OCI-LY3 (cell line): ENCODE data around the gene TMCC1.

ENCODE experiments used
- EZH2phosphoT487 ChIP-seq: fragments of 200-600 bp; shearing (Covaris generic); IDR thresholded peaks from 2 replicates; pipeline ENCODE4 v1.6.1; 2018; ENCODE audit warnings: antibody characterized with exemption, mixed run types, low read depth
- TF ChIP-seq, protein P1 (sequence below): fragments of 200-600, 300-600 bp; sonication (generic); IDR thresholded peaks from 2 replicates; pipeline ENCODE4 v1.5.1; 2014; ENCODE audit warnings: antibody characterized with exemption, low read length, low read depth

DNA sequence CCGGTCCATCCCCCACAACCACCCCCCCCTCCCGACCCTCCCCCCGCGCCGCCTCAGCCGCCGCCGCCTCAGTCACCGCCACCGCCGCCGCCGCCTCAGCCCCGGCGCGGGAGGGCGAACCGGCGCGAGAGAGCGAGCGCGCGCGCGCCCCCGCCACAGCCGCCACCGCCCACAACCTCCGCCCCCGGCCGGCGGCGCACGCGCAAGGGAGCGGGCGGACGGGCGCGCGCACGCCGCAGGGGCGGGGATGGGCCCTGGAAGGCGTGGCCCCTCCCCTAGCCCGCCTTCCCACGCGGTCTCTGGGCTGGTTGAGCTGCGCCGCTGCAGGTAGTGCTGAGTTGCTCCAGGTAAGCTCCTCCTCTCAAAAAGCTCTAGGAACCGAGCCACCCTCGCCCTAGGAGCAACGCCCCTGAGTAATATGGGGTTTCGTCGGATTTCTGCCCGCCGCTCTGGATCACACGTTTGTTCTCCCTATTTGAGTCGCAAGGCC lies at the start of gene TMCC1:
- TF ChIP-seq, protein P1, sequence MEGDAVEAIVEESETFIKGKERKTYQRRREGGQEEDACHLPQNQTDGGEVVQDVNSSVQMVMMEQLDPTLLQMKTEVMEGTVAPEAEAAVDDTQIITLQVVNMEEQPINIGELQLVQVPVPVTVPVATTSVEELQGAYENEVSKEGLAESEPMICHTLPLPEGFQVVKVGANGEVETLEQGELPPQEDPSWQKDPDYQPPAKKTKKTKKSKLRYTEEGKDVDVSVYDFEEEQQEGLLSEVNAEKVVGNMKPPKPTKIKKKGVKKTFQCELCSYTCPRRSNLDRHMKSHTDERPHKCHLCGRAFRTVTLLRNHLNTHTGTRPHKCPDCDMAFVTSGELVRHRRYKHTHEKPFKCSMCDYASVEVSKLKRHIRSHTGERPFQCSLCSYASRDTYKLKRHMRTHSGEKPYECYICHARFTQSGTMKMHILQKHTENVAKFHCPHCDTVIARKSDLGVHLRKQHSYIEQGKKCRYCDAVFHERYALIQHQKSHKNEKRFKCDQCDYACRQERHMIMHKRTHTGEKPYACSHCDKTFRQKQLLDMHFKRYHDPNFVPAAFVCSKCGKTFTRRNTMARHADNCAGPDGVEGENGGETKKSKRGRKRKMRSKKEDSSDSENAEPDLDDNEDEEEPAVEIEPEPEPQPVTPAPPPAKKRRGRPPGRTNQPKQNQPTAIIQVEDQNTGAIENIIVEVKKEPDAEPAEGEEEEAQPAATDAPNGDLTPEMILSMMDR = no peak
- TF ChIP-seq EZH2phosphoT487 = no peak
